ENCODE data around the gene ABCC3.

GRCh38 chr17:50657627-50658026, 22.9 kb downstream of the ABCC3 start:
- peak in 2 of 3 donors; percentile 52 to 67 for TF ChIP-seq POLR2AphosphoS5 (IDR thresholded peaks at IDR 0.05)
- TF ChIP-seq CTCF (IDR thresholded peaks at IDR 0.05) = peak in 1 of 5 experiments; percentile 28
- TF ChIP-seq EP300 (IDR thresholded peaks at IDR 0.05; ENCODE audit: low read depth) = peak; percentile 60
- TF ChIP-seq POLR2A (IDR thresholded peaks at IDR 0.05) = no peak
